KMS-11 (cell line): Measurements from ENCODE around the gene IFT172.

Experiments used
- H2AFZ ChIP-seq: fragments of 200-600 bp; sonication (generic); 2 replicates; pipeline ENCODE4 v1.6.1; 2016; ENCODE audit warnings: antibody characterized with exemption, mixed run types, low read depth
- H3K27ac ChIP-seq: fragments of 200-600 bp; sonication (generic); 2 replicates; pipeline ENCODE4 v1.6.1; 2016; ENCODE audit warnings: mild to moderate bottlenecking, mixed run types
- H3K27me3 ChIP-seq: fragments of 200-600 bp; sonication (generic); 2 replicates; pipeline ENCODE4 v1.6.1; 2017; ENCODE audit warnings: mild to moderate bottlenecking, low read depth, mixed run types, moderate library complexity; ENCODE audit not compliant: insufficient read depth
- H3K36me3 ChIP-seq: fragments of 200-600 bp; sonication (generic); 2 replicates; pipeline ENCODE4 v1.6.1; 2017; ENCODE audit warnings: mild to moderate bottlenecking, mixed run types; ENCODE audit not compliant: insufficient read depth
- H3K4me1 ChIP-seq: fragments of 200-600 bp; sonication (generic); 2 replicates; pipeline ENCODE4 v1.6.1; 2016; ENCODE audit warnings: mild to moderate bottlenecking, low read depth, mixed run types; ENCODE audit not compliant: poor library complexity, severe bottlenecking
- H3K4me2 ChIP-seq: fragments of 200-600 bp; sonication (generic); 2 replicates; pipeline ENCODE4 v1.7.0; 2016; ENCODE audit warnings: mild to moderate bottlenecking, mixed run types
- H3K4me3 ChIP-seq: fragments of 200-600 bp; sonication (generic); IDR thresholded peaks from 2 replicates; pipeline ENCODE4 v1.6.1; 2017; ENCODE audit warnings: low read depth, low read length, mixed read lengths; ENCODE audit not compliant: insufficient read depth
- H3K79me2 ChIP-seq: fragments of 200-600 bp; sonication (generic); 2 replicates; pipeline ENCODE4 v1.6.1; 2016; ENCODE audit warnings: low read depth, mixed run types; ENCODE audit not compliant: insufficient read depth
- H3K9ac ChIP-seq: fragments of 200-600 bp; sonication (generic); 2 replicates; pipeline ENCODE4 v1.6.1; 2016; ENCODE audit warnings: mild to moderate bottlenecking, mixed run types
- H4K20me1 ChIP-seq: fragments of 200-600 bp; sonication (generic); 2 replicates; pipeline ENCODE4 v1.6.1; 2016; ENCODE audit warnings: mild to moderate bottlenecking, mixed run types; ENCODE audit not compliant: insufficient read depth
- CTCF ChIP-seq: fragments of 200-600 bp; sonication (generic); conservative IDR thresholded peaks from 2 replicates; pipeline ENCODE4 v1.6.1; 2017; ENCODE audit warnings: low read depth, mild to moderate bottlenecking, antibody characterized with exemption, low read length, moderate library complexity, mixed read lengths

Gene IFT172

GRCh38 chr2:27448381-27448780, 41.2 kb downstream of the IFT172 start:
- no peak for TF ChIP-seq CTCF
- Histone ChIP-seq H3K4me2 (no peak overlapping the region), H3K4me1 (peaks cover 5% of the 10 kb centered on the region), H3K4me3 (no peak overlapping the region), H3K9ac (no peak overlapping the region), H3K79me2 (no peaks in the 10 kb centered on the region), H3K27me3 (no peaks in the 10 kb centered on the region), H2AFZ (no peak overlapping the region), H3K27ac (no peak overlapping the region), H4K20me1 (no peaks in the 10 kb centered on the region), H3K36me3 (no peaks in the 10 kb centered on the region)

- Histone ChIP-seq H3K4me1 (peaks cover 5% of the 10 kb centered on the region), H3K27me3 (no peaks in the 10 kb centered on the region), H4K20me1 (no peaks in the 10 kb centered on the region), H3K4me3 (no peak overlapping the region), H3K4me2 (no peak overlapping the region), H3K36me3 (no peaks in the 10 kb centered on the region), H3K9ac (no peak overlapping the region), H3K79me2 (no peaks in the 10 kb centered on the region), H2AFZ (no peak overlapping the region), H3K27ac (no peak overlapping the region)
- TF ChIP-seq CTCF: no peak
Observed at GRCh38 chr2:27446057-27446456, 43.5 kb downstream of the IFT172 start.

- Histone ChIP-seq H3K27me3 (no peaks in the 10 kb centered on the region), H3K36me3 (no peaks in the 10 kb centered on the region), H2AFZ (no peak overlapping the region), H3K79me2 (no peaks in the 10 kb centered on the region), H3K9ac (no peak overlapping the region), H4K20me1 (no peaks in the 10 kb centered on the region), H3K4me1 (peaks cover 5% of the 10 kb centered on the region), H3K4me3 (no peak overlapping the region), H3K4me2 (no peak overlapping the region), H3K27ac (no peak overlapping the region)
- no peak for TF ChIP-seq CTCF
Observed at GRCh38 chr2:27445615-27446014, 43.9 kb downstream of the IFT172 start.

- no peaks in the 10 kb centered on the region for H3K36me3 ChIP-seq
- no peak overlapping the region for H3K27ac ChIP-seq
- H3K4me1 ChIP-seq: peaks cover 5% of the 10 kb centered on the region
- H3K9ac ChIP-seq: no peak overlapping the region
- TF ChIP-seq CTCF: no peak
- H3K4me2 ChIP-seq: no peak overlapping the region
- H3K79me2 ChIP-seq: no peaks in the 10 kb centered on the region
- no peaks in the 10 kb centered on the region for H3K27me3 ChIP-seq
- no peak overlapping the region for H3K4me3 ChIP-seq
- no peak overlapping the region for H2AFZ ChIP-seq
- no peaks in the 10 kb centered on the region for H4K20me1 ChIP-seq
Observed at GRCh38 chr2:27445155-27445554, 44.4 kb downstream of the IFT172 start.

GRCh38 chr2:27442920-27443282, 46.6 kb downstream of the IFT172 start:
- Histone ChIP-seq H3K4me3 (no peak overlapping the region), H3K4me2 (no peak overlapping the region), H2AFZ (no peak overlapping the region), H3K9ac (no peak overlapping the region), H3K27me3 (no peaks in the 10 kb centered on the region), H3K36me3 (no peaks in the 10 kb centered on the region), H3K27ac (no peak overlapping the region), H3K4me1 (peaks cover 5% of the 10 kb centered on the region), H4K20me1 (no peaks in the 10 kb centered on the region), H3K79me2 (no peaks in the 10 kb centered on the region)
- TF ChIP-seq CTCF: no peak
